HCT116 (cell line): ENCODE results near the gene TTC8. TPM values are rescaled to one million over a fixed set of nuclear protein-coding genes. Genes with fewer than 3 reads are reported as not detected.

Experiments used
- ATAC-seq: fragments of 200-7000 bp; cut with Tn5 transposase; 2 replicates; pipeline ENCODE4 v1.9.1; 2020; ENCODE audit warnings: mild to moderate bottlenecking, moderate library complexity
- BruUV-seq: library from RNA; stranded (reverse); fragments of 400-500 nt; replicated peaks from 2 replicates; lab custom pipeline; 2021; lab: Mats Ljungman, UMichigan
- CTCF ChIA-PET: fragments of 300-600 bp; sonication (Branson Sonifier 250); formaldehyde crosslinking; loops from one replicate; lab custom pipeline; 2021; ENCODE audit warnings: antibody characterized with exemption; lab: Charles Lee
- POLR2A ChIA-PET: fragments of 300-600, 350-600 bp; sonication (Branson Sonifier 250); formaldehyde crosslinking; loops from one replicate; lab custom pipeline; 2021; ENCODE audit warnings: antibody characterized with exemption; lab: Charles Lee
- RAD21 ChIA-PET, 2 experiments: fragments of 300-600 bp; sonication (Branson Sonifier 250); formaldehyde crosslinking; loops; one replicate each; lab custom pipeline; 2023; ENCODE audit warnings: low total read pairs in 2 of 2; ENCODE audit not compliant: uncharacterized antibody in 2 of 2, unreplicated experiment in 2 of 2, low non-redundant PET in 1 of 2; lab: Charles Lee
- DNase-seq: peaks from one replicate; pipeline ENCODE4 v3.0.0-alpha.2; 2010; ENCODE audit warnings: low read depth, low spot score
- H2AFZ ChIP-seq: fragments of 200-600 bp; shearing (Covaris generic), sonication (generic); 2 replicates; pipeline ENCODE4 v1.6.1; 2017; ENCODE audit warnings: low read depth, mixed run types, mixed read lengths, antibody characterized with exemption, low read length; ENCODE audit not compliant: poor library complexity, severe bottlenecking
- H3K27ac ChIP-seq: 2 replicates; pipeline ENCODE4 v1.5.1; 2012; ENCODE audit warnings: low read depth, low read length
- H3K27me3 ChIP-seq: fragments of 200-600 bp; sonication (generic); 2 replicates; pipeline ENCODE4 v1.6.1; 2016; ENCODE audit warnings: mixed run types, low read length, mixed read lengths; ENCODE audit not compliant: insufficient read depth
- H3K36me3 ChIP-seq, 2 experiments: fragments of 200-500 bp in 1 of 2; fragments of 200-600 bp in 1 of 2; sonication (Bioruptor generic) in 1 of 2; sonication (generic) in 1 of 2; 2 replicates each; pipeline versions ENCODE4 v1.5.1 to v1.6.1; 2014 to 2016; ENCODE audit warnings: low read length in 2 of 2, inconsistent platforms in 1 of 2, mixed read lengths in 1 of 2, mixed run types in 1 of 2; ENCODE audit not compliant: insufficient read depth in 2 of 2, control insufficient read depth in 1 of 2
- H3K4me1 ChIP-seq, 2 experiments: fragments of 200-600 bp in 1 of 2; sonication (generic) in 1 of 2; 2 replicates each; pipeline versions ENCODE4 v1.5.1 to v1.6.1; 2012 to 2017; ENCODE audit warnings: low read length in 2 of 2, inconsistent platforms in 1 of 2, mild to moderate bottlenecking in 1 of 2, mixed read lengths in 1 of 2, mixed run types in 1 of 2, moderate library complexity in 1 of 2; ENCODE audit not compliant: insufficient read depth in 2 of 2, control insufficient read depth in 1 of 2
- H3K4me2 ChIP-seq: fragments of 200-600 bp; sonication (generic); 2 replicates; pipeline ENCODE4 v1.6.1; 2017; ENCODE audit warnings: mixed run types, low read length, mixed read lengths
- H3K4me3 ChIP-seq, 2 experiments: fragments of 200-600 bp in 1 of 2; sonication (generic) in 1 of 2; replicated peaks in 1 of 2; 2 replicates each; pipeline ENCODE4 v1.5.1; 2011 to 2016; ENCODE audit warnings: low read length in 2 of 2, control low read depth in 1 of 2, low read depth in 1 of 2, mild to moderate bottlenecking in 1 of 2, mixed read lengths in 1 of 2, mixed run types in 1 of 2
- H3K79me2 ChIP-seq: fragments of 200-600 bp; sonication (generic); 2 replicates; pipeline ENCODE4 v1.6.1; 2017; ENCODE audit warnings: mild to moderate bottlenecking, mixed run types, low read length, moderate library complexity, mixed read lengths; ENCODE audit not compliant: insufficient read depth
- H3K9ac ChIP-seq: fragments of 200-600 bp; sonication (generic); 2 replicates; pipeline ENCODE4 v1.6.1; 2016; ENCODE audit warnings: low read length, mixed read lengths
- H3K9me2 ChIP-seq: fragments of 200-600 bp; sonication (generic), shearing (Covaris generic); 2 replicates; pipeline ENCODE4 v1.6.1; 2017; ENCODE audit warnings: mixed run types, mild to moderate bottlenecking, moderate library complexity; ENCODE audit not compliant: insufficient read depth
- H3K9me3 ChIP-seq, 2 experiments: fragments of 200-500 bp in 1 of 2; fragments of 200-600 bp in 1 of 2; sonication (Bioruptor generic) in 1 of 2; sonication (generic) in 1 of 2; 2 replicates each; pipeline ENCODE4 v1.6.1; 2014 to 2017; ENCODE audit warnings: low read length in 2 of 2, mixed read lengths in 2 of 2, inconsistent platforms in 1 of 2, low read depth in 1 of 2, mild to moderate bottlenecking in 1 of 2, mixed run types in 1 of 2, moderate library complexity in 1 of 2; ENCODE audit not compliant: control insufficient read depth in 1 of 2, insufficient read depth in 1 of 2
- H4K20me1 ChIP-seq: fragments of 200-600 bp; sonication (generic), shearing (Covaris generic); 2 replicates; pipeline ENCODE4 v1.6.1; 2017; ENCODE audit warnings: mixed run types, mild to moderate bottlenecking, moderate library complexity; ENCODE audit not compliant: insufficient read depth
- CTCF ChIP-seq, 3 experiments: fragments of 200-600 bp in 1 of 3; sonication (generic) in 1 of 3; IDR thresholded peaks in 2 of 3; conservative IDR thresholded peaks in 1 of 3; 2 replicates each; pipeline ENCODE4 v1.5.1; 2012 to 2017; ENCODE audit warnings: low read depth in 2 of 3, low read length in 2 of 3, antibody characterized with exemption in 1 of 3, borderline replicate concordance in 1 of 3, control low read depth in 1 of 3, mild to moderate bottlenecking in 1 of 3, mixed read lengths in 1 of 3, mixed run types in 1 of 3, moderate library complexity in 1 of 3; ENCODE audit not compliant: insufficient read depth in 1 of 3
- POLR2AphosphoS5 ChIP-seq: IDR thresholded peaks from 2 replicates; pipeline ENCODE4 v1.6.1; 2011; ENCODE audit warnings: mild to moderate bottlenecking, low read depth, low read length, moderate library complexity
- RAD21 ChIP-seq: IDR thresholded peaks from 2 replicates; pipeline ENCODE4 v1.6.1; 2012; ENCODE audit warnings: low read depth, mild to moderate bottlenecking
- TCF7L2 ChIP-seq: IDR thresholded peaks from 2 replicates; pipeline ENCODE4 v1.7.0; 2011; ENCODE audit warnings: borderline replicate concordance, inconsistent platforms; ENCODE audit not compliant: insufficient read depth, insufficient read length; ENCODE audit errors: extremely low read depth
- ZBTB33 ChIP-seq: IDR thresholded peaks from 2 replicates; pipeline ENCODE4 v1.6.1; 2011; ENCODE audit warnings: mild to moderate bottlenecking, low read length, moderate library complexity; ENCODE audit not compliant: insufficient replicate concordance; ENCODE audit errors: extremely low read depth
- ZNF274 ChIP-seq: fragments of 200-500 bp; sonication (Bioruptor generic); IDR thresholded peaks from 2 replicates; pipeline ENCODE4 v1.6.1; 2014; ENCODE audit warnings: mild to moderate bottlenecking, low read depth, low read length, inconsistent platforms
- intact Hi-C: fragments of 100-400 bp; cut with micrococcal nuclease; formaldehyde crosslinking; loops from 2 replicates; pipeline ENCODE4 v1.10.0; 2022
- total RNA-seq: library from RNA; stranded (reverse); gene quantifications from one replicate; pipeline ENCODE4 v1.2.1, GENCODE V29; 2021; ENCODE audit not compliant: unreplicated experiment

TTC8 gene
- total RNA-seq, 1 experiment from 2014 or later = 21.4 TPM

GRCh38 chr14:88901189-88901588 lies 76.7 kb downstream of the TTC8 start:
- DNase-seq = no peak
- Histone ChIP-seq H2AFZ (no peak overlapping the region), H4K20me1 (no peaks in the 10 kb centered on the region), H3K9ac (no peak overlapping the region), H3K9me3 (no peaks in the 10 kb centered on the region), H3K4me1 (no peaks in the 10 kb centered on the region), H3K4me2 (no peak overlapping the region), H3K36me3 (no peaks in the 10 kb centered on the region), H3K4me3 (no peak overlapping the region), H3K9me2 (no peaks in the 10 kb centered on the region), H3K27me3 (no peaks in the 10 kb centered on the region), H3K27ac (no peak overlapping the region), H3K79me2 (no peaks in the 10 kb centered on the region)
- ChIA-PET CTCF (no interaction called here), POLR2A (no interaction called here), RAD21 (no interaction called here)
- no TSS peak for BruUV-seq
- ATAC-seq = no peak
- TF ChIP-seq POLR2AphosphoS5 (no peak), ZBTB33 (no peak), TCF7L2 (no peak), RAD21 (no peak), CTCF (IDR thresholded peaks at IDR 0.05 in 2 of 3, conservative IDR thresholded peaks at IDR 0.05 in 1 of 3; ENCODE audit: borderline replicate concordance in 1 of 3, insufficient read depth in 1 of 3, low read depth in 2 of 3, low read length in 2 of 3) (no peak), ZNF274 (no peak)
- intact Hi-C loops = no loop called here
